ENCODE results near the gene AMH.

Gene AMH

GRCh38 chr19:2250766-2251105 is 1.6 kb downstream of the AMH start:
- Histone ChIP-seq H3K4me3 (ENCODE audit: low read length, poor library complexity, severe bottlenecking) (no peak overlapping the region), H4K20me1 (ENCODE audit: insufficient read depth, low read length, poor library complexity, severe bottlenecking) (peaks cover 11% of the 10 kb centered on the region), H3K27me3 (ENCODE audit: insufficient read depth, low read length, poor library complexity, severe bottlenecking) (no peaks in the 10 kb centered on the region), H3K9me2 (replicated peaks; ENCODE audit: low read depth, low read length) (no peaks in the 10 kb centered on the region), H3K4me2 (ENCODE audit: low read depth, low read length, poor library complexity, severe bottlenecking) (no peak overlapping the region), H3K36me3 (ENCODE audit: insufficient read depth, low read length) (peaks cover 43% of the 10 kb centered on the region; the same call in 1 of the 2 replicates), H3K79me2 (ENCODE audit: insufficient read depth, low read length) (no peaks in the 10 kb centered on the region), H3F3A (ENCODE audit: low read depth) (no peaks in the 10 kb centered on the region), H3K9me3 (ENCODE audit: insufficient read depth, low read depth, low read length) (no peaks in the 10 kb centered on the region), H2AFZ (ENCODE audit: low read length) (no peak overlapping the region), H3K4me1 (ENCODE audit: insufficient read depth, low read length, poor library complexity, severe bottlenecking) (no peaks in the 10 kb centered on the region), H3K9ac (ENCODE audit: low read depth, low read length, poor library complexity, severe bottlenecking) (no peak overlapping the region)
- TF ChIP-seq, protein P1, sequence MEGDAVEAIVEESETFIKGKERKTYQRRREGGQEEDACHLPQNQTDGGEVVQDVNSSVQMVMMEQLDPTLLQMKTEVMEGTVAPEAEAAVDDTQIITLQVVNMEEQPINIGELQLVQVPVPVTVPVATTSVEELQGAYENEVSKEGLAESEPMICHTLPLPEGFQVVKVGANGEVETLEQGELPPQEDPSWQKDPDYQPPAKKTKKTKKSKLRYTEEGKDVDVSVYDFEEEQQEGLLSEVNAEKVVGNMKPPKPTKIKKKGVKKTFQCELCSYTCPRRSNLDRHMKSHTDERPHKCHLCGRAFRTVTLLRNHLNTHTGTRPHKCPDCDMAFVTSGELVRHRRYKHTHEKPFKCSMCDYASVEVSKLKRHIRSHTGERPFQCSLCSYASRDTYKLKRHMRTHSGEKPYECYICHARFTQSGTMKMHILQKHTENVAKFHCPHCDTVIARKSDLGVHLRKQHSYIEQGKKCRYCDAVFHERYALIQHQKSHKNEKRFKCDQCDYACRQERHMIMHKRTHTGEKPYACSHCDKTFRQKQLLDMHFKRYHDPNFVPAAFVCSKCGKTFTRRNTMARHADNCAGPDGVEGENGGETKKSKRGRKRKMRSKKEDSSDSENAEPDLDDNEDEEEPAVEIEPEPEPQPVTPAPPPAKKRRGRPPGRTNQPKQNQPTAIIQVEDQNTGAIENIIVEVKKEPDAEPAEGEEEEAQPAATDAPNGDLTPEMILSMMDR (conservative IDR thresholded peaks at IDR 0.05; ENCODE audit: low read length), result no peak
- no peak for TF ChIP-seq EZH2phosphoT487 (IDR thresholded peaks at IDR 0.05; ENCODE audit: borderline replicate concordance)

DNA sequence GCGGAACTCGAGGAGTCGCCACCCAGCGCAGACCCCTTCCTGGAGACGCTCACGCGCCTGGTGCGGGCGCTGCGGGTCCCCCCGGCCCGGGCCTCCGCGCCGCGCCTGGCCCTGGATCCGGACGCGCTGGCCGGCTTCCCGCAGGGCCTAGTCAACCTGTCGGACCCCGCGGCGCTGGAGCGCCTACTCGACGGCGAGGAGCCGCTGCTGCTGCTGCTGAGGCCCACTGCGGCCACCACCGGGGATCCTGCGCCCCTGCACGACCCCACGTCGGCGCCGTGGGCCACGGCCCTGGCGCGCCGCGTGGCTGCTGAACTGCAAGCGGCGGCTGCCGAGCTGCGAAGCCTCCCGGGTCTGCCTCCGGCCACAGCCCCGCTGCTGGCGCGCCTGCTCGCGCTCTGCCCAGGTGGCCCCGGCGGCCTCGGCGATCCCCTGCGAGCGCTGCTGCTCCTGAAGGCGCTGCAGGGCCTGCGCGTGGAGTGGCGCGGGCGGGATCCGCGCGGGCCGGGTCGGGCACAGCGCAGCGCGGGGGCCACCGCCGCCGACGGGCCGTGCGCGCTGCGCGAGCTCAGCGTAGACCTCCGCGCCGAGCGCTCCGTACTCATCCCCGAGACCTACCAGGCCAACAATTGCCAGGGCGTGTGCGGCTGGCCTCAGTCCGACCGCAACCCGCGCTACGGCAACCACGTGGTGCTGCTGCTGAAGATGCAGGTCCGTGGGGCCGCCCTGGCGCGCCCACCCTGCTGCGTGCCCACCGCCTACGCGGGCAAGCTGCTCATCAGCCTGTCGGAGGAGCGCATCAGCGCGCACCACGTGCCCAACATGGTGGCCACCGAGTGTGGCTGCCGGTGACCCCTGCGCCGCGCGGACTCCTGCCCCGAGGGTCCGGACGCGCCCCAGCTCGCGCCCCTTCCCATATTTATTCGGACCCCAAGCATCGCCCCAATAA is 2.3 kb downstream of the AMH start:
- Histone ChIP-seq H3K79me2 (ENCODE audit: insufficient read depth, low read length) (no peaks in the 10 kb centered on the region), H3K4me2 (ENCODE audit: low read depth, low read length, poor library complexity, severe bottlenecking) (no peak overlapping the region), H3K4me3 (ENCODE audit: low read length, poor library complexity, severe bottlenecking) (no peak overlapping the region), H3K9me2 (replicated peaks; ENCODE audit: low read depth, low read length) (no peaks in the 10 kb centered on the region), H3F3A (ENCODE audit: low read depth) (no peaks in the 10 kb centered on the region), H3K4me1 (ENCODE audit: insufficient read depth, low read length, poor library complexity, severe bottlenecking) (no peaks in the 10 kb centered on the region), H4K20me1 (ENCODE audit: insufficient read depth, low read length, poor library complexity, severe bottlenecking) (peaks cover 7% of the 10 kb centered on the region), H3K27me3 (ENCODE audit: insufficient read depth, low read length, poor library complexity, severe bottlenecking) (no peaks in the 10 kb centered on the region), H3K9me3 (ENCODE audit: insufficient read depth, low read depth, low read length) (no peaks in the 10 kb centered on the region), H3K36me3 (ENCODE audit: insufficient read depth, low read length) (peaks cover 37% of the 10 kb centered on the region; the same call in 1 of the 2 replicates), H3K9ac (ENCODE audit: low read depth, low read length, poor library complexity, severe bottlenecking) (no peak overlapping the region), H2AFZ (ENCODE audit: low read length) (no peak overlapping the region)
- TF ChIP-seq EZH2phosphoT487 (IDR thresholded peaks at IDR 0.05; ENCODE audit: borderline replicate concordance), result no peak
- TF ChIP-seq, protein P1 (conservative IDR thresholded peaks at IDR 0.05; ENCODE audit: low read length), result no peak

DNA sequence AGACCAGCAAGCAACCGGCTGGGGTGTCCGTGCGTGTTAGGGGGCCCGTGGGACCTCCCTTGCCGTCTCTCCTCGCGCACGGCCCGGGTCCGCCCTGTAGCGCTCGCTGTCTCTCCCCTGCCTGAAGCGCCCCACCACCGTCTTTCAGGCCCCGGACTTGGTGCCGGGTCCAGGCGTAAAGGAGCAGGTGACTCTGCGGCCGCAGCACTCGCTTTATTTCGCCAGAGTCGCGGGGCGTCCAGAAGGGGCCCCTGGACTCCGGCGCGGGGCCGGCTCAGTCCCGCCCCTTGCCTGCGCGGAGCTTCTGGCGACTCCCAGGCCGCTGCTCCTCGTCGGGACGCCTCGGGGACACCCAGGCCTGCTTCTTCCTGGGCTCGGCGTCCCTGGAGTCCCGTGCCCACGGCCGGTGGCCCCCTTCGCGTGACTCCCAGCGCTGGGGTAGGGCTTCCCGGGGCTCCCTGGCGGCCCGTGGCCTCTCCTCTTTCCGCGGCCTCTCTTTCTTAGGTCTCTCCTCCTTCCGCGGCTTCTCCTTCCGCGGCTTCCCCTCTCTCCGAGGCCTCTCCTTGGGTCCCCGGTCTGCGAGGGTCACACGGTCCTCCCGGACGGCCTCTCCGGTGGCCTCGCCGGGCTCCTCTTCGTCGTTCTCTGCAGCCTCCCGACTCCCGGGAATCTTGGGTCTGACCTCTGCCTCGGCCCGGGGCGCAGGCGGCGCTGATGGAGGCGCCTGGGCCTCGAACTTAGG is 3.1 kb downstream of the AMH start:
- no peaks in the 10 kb centered on the region for H3K79me2 ChIP-seq (ENCODE audit: insufficient read depth, low read length)
- H2AFZ ChIP-seq (ENCODE audit: low read length), result no peak overlapping the region
- peaks cover 28% of the 10 kb centered on the region; the same call in 1 of the 2 replicates for H3K36me3 ChIP-seq (ENCODE audit: insufficient read depth, low read length)
- H4K20me1 ChIP-seq (ENCODE audit: insufficient read depth, low read length, poor library complexity, severe bottlenecking), result no peaks in the 10 kb centered on the region
- no peak overlapping the region for H3K9ac ChIP-seq (ENCODE audit: low read depth, low read length, poor library complexity, severe bottlenecking)
- H3F3A ChIP-seq (ENCODE audit: low read depth), result no peaks in the 10 kb centered on the region
- H3K4me1 ChIP-seq (ENCODE audit: insufficient read depth, low read length, poor library complexity, severe bottlenecking), result no peaks in the 10 kb centered on the region
- H3K4me2 ChIP-seq (ENCODE audit: low read depth, low read length, poor library complexity, severe bottlenecking), result no peak overlapping the region
- no peaks in the 10 kb centered on the region for H3K27me3 ChIP-seq (ENCODE audit: insufficient read depth, low read length, poor library complexity, severe bottlenecking)
- no peak overlapping the region for H3K4me3 ChIP-seq (ENCODE audit: low read length, poor library complexity, severe bottlenecking)
- H3K9me2 ChIP-seq (replicated peaks; ENCODE audit: low read depth, low read length), result no peaks in the 10 kb centered on the region
- no peaks in the 10 kb centered on the region for H3K9me3 ChIP-seq (ENCODE audit: insufficient read depth, low read depth, low read length)
- TF ChIP-seq, protein P1 (conservative IDR thresholded peaks at IDR 0.05; ENCODE audit: low read length), result no peak
- no peak for TF ChIP-seq EZH2phosphoT487 (IDR thresholded peaks at IDR 0.05; ENCODE audit: borderline replicate concordance)

Measured in Loucy (cell line).